OCI-LY7 (cell line): ENCODE results near the gene SPRY4.

ENCODE experiments used
- EZH2phosphoT487 ChIP-seq: fragments of 200-600 bp; sonication (generic); IDR thresholded peaks from 2 replicates; pipeline ENCODE4 v1.6.1; 2018; ENCODE audit warnings: low read depth, borderline replicate concordance, mild to moderate bottlenecking, mixed run types, antibody characterized with exemption, low read length, moderate library complexity, mixed read lengths
- TF ChIP-seq, protein P1 (sequence below): fragments of 200-600 bp; sonication (generic); conservative IDR thresholded peaks from 2 replicates; pipeline ENCODE4 v1.5.1; 2014; ENCODE audit warnings: mild to moderate bottlenecking, antibody characterized with exemption, low read length, moderate library complexity, mixed read lengths

DNA sequence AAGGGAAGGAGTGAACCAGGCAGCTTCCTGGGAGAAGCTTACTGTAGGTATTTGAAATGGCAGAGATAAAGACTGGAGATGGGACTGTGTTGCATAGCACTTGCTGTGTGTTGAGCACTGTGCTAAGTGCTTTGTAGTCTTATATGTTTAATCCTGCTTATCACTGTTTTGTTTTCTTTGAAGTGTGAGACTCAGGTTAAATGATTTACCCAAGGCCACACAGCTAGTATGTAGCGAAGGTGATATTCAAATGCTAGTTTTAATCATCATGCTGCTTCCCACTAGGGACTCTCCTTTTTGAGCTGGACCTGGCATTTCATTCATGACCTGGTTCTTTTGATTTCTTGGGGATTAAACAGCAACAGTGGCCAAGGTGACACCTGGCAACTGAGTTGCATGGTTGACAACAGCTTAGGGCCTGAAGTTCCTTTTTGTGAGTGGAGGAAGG is 35.3 kb upstream of the SPRY4 start:
- TF ChIP-seq EZH2phosphoT487: no peak
- TF ChIP-seq, protein P1, sequence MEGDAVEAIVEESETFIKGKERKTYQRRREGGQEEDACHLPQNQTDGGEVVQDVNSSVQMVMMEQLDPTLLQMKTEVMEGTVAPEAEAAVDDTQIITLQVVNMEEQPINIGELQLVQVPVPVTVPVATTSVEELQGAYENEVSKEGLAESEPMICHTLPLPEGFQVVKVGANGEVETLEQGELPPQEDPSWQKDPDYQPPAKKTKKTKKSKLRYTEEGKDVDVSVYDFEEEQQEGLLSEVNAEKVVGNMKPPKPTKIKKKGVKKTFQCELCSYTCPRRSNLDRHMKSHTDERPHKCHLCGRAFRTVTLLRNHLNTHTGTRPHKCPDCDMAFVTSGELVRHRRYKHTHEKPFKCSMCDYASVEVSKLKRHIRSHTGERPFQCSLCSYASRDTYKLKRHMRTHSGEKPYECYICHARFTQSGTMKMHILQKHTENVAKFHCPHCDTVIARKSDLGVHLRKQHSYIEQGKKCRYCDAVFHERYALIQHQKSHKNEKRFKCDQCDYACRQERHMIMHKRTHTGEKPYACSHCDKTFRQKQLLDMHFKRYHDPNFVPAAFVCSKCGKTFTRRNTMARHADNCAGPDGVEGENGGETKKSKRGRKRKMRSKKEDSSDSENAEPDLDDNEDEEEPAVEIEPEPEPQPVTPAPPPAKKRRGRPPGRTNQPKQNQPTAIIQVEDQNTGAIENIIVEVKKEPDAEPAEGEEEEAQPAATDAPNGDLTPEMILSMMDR: no peak
